B cell (primary cell): ENCODE data around the gene TNFRSF13B. TPM values are rescaled to one million over a fixed set of nuclear protein-coding genes. Genes with fewer than 3 reads are reported as not detected.

ENCODE experiments used
- ATAC-seq: fragments of 200-7000 bp; cut with Tn5 transposase; one replicate; pipeline ENCODE4 v1.10.0; 2021; ENCODE audit warnings: low read depth, mild to moderate bottlenecking, moderate number of reproducible peaks, moderate library complexity
- CTCF ChIA-PET: fragments of 350-600 bp; sonication (Branson Sonifier 250); formaldehyde crosslinking; loops from one replicate; lab custom pipeline; 2021; ENCODE audit warnings: antibody characterized with exemption, inconsistent platforms; lab: Charles Lee
- POLR2A ChIA-PET: fragments of 350-600 bp; sonication (Branson Sonifier 250); formaldehyde crosslinking; loops from one replicate; lab custom pipeline; 2021; ENCODE audit warnings: antibody characterized with exemption; lab: Charles Lee
- DNase-seq: peaks from one replicate; pipeline ENCODE4 v3.0.0; 2013
- H2AFZ ChIP-seq: 2 replicates; pipeline ENCODE4 v1.6.1; 2012; ENCODE audit warnings: mild to moderate bottlenecking, low read depth, low read length; ENCODE audit not compliant: insufficient read depth, poor library complexity, severe bottlenecking
- H3K27ac ChIP-seq, 2 donors: 1 replicate in 1 of 2; 2 replicates in 1 of 2; pipeline ENCODE4 v1.5.1; 2012 to 2013; ENCODE audit warnings: low read length in 2 of 2, mild to moderate bottlenecking in 2 of 2, moderate library complexity in 1 of 2
- H3K27me3 ChIP-seq, 4 experiments: fragments of 200-600 bp in 1 of 4; sonication (generic) in 1 of 4; replicated peaks in 1 of 4; 1 replicate in 2 of 4; 2 replicates in 2 of 4; pipeline versions ENCODE4 v1.6.1 to v1.7.0; 2013 to 2016; ENCODE audit warnings: low read length in 3 of 4, mild to moderate bottlenecking in 2 of 4, mixed read lengths in 1 of 4, moderate library complexity in 1 of 4; ENCODE audit not compliant: insufficient read depth in 4 of 4, control insufficient read depth in 3 of 4; ENCODE audit errors: control extremely low read depth in 1 of 4
- H3K36me3 ChIP-seq, 2 experiments: replicated peaks in 1 of 2; 1 replicate in 1 of 2; 2 replicates in 1 of 2; pipeline versions ENCODE4 v1.6.1 to v1.7.1; 2013; ENCODE audit warnings: low read length in 1 of 2; ENCODE audit not compliant: insufficient read depth in 2 of 2, control insufficient read depth in 1 of 2; ENCODE audit errors: control extremely low read depth in 1 of 2, extremely low read depth in 1 of 2
- H3K4me1 ChIP-seq, 2 donors: fragments of 200-600 bp in 1 of 2; sonication (generic) in 1 of 2; 1 replicate in 1 of 2; 2 replicates in 1 of 2; pipeline versions ENCODE4 v1.5.1 to v1.6.1; 2013 to 2017; ENCODE audit warnings: low read length in 2 of 2; ENCODE audit not compliant: control insufficient read depth in 2 of 2, insufficient read depth in 2 of 2
- H3K4me2 ChIP-seq: replicated peaks from 2 replicates; pipeline ENCODE3; 2012; ENCODE audit warnings: mild to moderate bottlenecking, low read depth, low read length; ENCODE audit not compliant: poor library complexity, severe bottlenecking
- H3K4me3 ChIP-seq, 5 experiments: fragments of 200-600 bp in 1 of 5; sonication (generic) in 1 of 5; 1 replicate in 3 of 5; 2 replicates in 2 of 5; pipeline versions ENCODE4 v1.5.1 to v1.7.0; 2011 to 2016; ENCODE audit warnings: low read length in 4 of 5, mild to moderate bottlenecking in 4 of 5, low read depth in 2 of 5, control low read depth in 1 of 5, moderate library complexity in 1 of 5; ENCODE audit not compliant: insufficient read depth in 1 of 5; ENCODE audit errors: control extremely low read depth in 1 of 5, extremely low read depth in 1 of 5
- H3K79me2 ChIP-seq: fragments of 200-600 bp; sonication (generic); one replicate; pipeline ENCODE4 v1.6.0; 2016; ENCODE audit warnings: low read length; ENCODE audit not compliant: control insufficient read depth, insufficient read depth
- H3K9ac ChIP-seq: fragments of 200-600 bp; sonication (generic); 2 replicates; pipeline ENCODE4 v1.6.1; 2017; ENCODE audit warnings: mild to moderate bottlenecking, low read length, moderate library complexity
- H3K9me3 ChIP-seq, 3 donors: one replicate each; pipeline versions ENCODE4 v1.6.1 to v1.7.1; 2013; ENCODE audit warnings: low read length in 2 of 3; ENCODE audit not compliant: control insufficient read depth in 2 of 3, insufficient read depth in 1 of 3; ENCODE audit errors: control extremely low read depth in 1 of 3
- H4K20me1 ChIP-seq: 2 replicates; pipeline ENCODE4 v1.6.0; 2012; ENCODE audit warnings: mild to moderate bottlenecking, low read length; ENCODE audit not compliant: insufficient read depth, control insufficient read depth, poor library complexity, severe bottlenecking
- H3K27ac Mint-ChIP-seq: one replicate; pipeline ENCODE4 v1.8.0; 2021; ENCODE audit warnings: mixed read lengths
- H3K27me3 Mint-ChIP-seq: one replicate; pipeline ENCODE4 v1.8.0; 2021; ENCODE audit warnings: mixed read lengths
- H3K4me1 Mint-ChIP-seq: one replicate; pipeline ENCODE4 v1.8.0; 2021; ENCODE audit warnings: mixed read lengths
- H3K4me3 Mint-ChIP-seq: one replicate; pipeline ENCODE4 v1.8.0; 2021; ENCODE audit warnings: mixed read lengths
- H3K9me3 Mint-ChIP-seq: one replicate; pipeline ENCODE4 v1.8.0; 2022; ENCODE audit warnings: mixed read lengths; ENCODE audit not compliant: insufficient read depth
- CTCF ChIP-seq: fragments of 200-600 bp; IDR thresholded peaks from one replicate; pipeline ENCODE4 v1.8.0; 2022; ENCODE audit warnings: antibody characterized with exemption, mild to moderate bottlenecking
- EZH2 ChIP-seq: IDR thresholded peaks from 2 replicates; pipeline ENCODE4 v1.6.1; 2012; ENCODE audit warnings: borderline replicate concordance, low read depth, mild to moderate bottlenecking, moderate library complexity, low read length; ENCODE audit not compliant: insufficient read depth, poor library complexity, severe bottlenecking
- WGBS: methylation state at CpG from one replicate; pipeline ENCODE4 v1.1.5; 2013; ENCODE audit warnings: missing lambda C conversion rate; ENCODE audit not compliant: insufficient coverage; 5-methylcytosine and 5-hydroxymethylcytosine counted together
- intact Hi-C: fragments of 100-400 bp; cut with micrococcal nuclease; formaldehyde crosslinking; loops from one replicate; pipeline ENCODE4 v1.10.0; 2022
- polyA plus RNA-seq: library from polyadenylated mRNA; depleted of rRNA; stranded (reverse); fragments of >200 nt; gene quantifications from 2 replicates; pipeline ENCODE4 v1.2.3, GENCODE V29; 2012
- total RNA-seq, 2 donors: library from RNA; stranded (reverse); fragments of 120-200 nt in 1 of 2; gene quantifications; 1 replicate in 1 of 2; 2 replicates in 1 of 2; pipeline versions ENCODE4 v1.2.3 to v1.2.4, GENCODE V29; 2013 to 2022

Gene TNFRSF13B
- total and polyA plus RNA-seq, 2 donors (not counting 1 experiment from before 2014, with no cell fraction given), result 74.5 to 219 TPM

- peak overlapping the region in 2 of 5 experiments; percentile 49 to 57 for H3K4me3 ChIP-seq
- peaks cover 63% of the 10 kb centered on the region for H3K4me1 Mint-ChIP-seq
Observed at GRCh38 chr17:16989953-16990860, 18.3 kb upstream of the TNFRSF13B start.

More at GRCh38 chr17:16989953-16990860, 18.3 kb upstream of the TNFRSF13B start:
- ChIA-PET CTCF (interaction anchor here (0.7 to 17.6 kb wide), 12 partner anchors 16 to 78 kb away, joined by 3 to 317 read pairs (median 6); partner anchors contain the start of gene TNFRSF13B), POLR2A (interaction anchor here (3.6 to 4.7 kb wide), 2 partner anchors 11 to 16 kb away, joined by 33 to 69 read pairs; partner anchors contain the start of gene TNFRSF13B)
- H3K4me2 ChIP-seq, result peak overlapping the region; percentile 79
- TF ChIP-seq CTCF (no peak), EZH2 (no peak)
- Mint-ChIP-seq H3K9me3 (no peaks in the 10 kb centered on the region), H3K4me3 (peak overlapping the region; percentile 85), H3K27me3 (no peaks in the 10 kb centered on the region), H3K27ac (peak overlapping the region; percentile 98)
- peaks cover 0 to 1% (median 0%) of the 10 kb centered on the region in 3 donors for H3K9me3 ChIP-seq
- H2AFZ ChIP-seq, result peak overlapping the region; percentile 13
- H3K79me2 ChIP-seq, result peaks cover 4% of the 10 kb centered on the region
- peak overlapping the region; percentile 62 for H3K9ac ChIP-seq
- intact Hi-C loops, result loop anchor here (5.0 kb wide), 1 partner anchor 52 kb away; the partner anchor contains the start of gene MPRIP
- H3K4me1 ChIP-seq, result peaks cover 53 to 64% of the 10 kb centered on the region in 2 donors
- WGBS, result 75% methylated on average over 10 of the region's 11 CpGs
- no peaks in the 10 kb centered on the region for H4K20me1 ChIP-seq
- no peaks in the 10 kb centered on the region for H3K27me3 ChIP-seq
- DNase-seq (peak; percentile 34), ATAC-seq (no peak)
- no peaks in the 10 kb centered on the region for H3K36me3 ChIP-seq
- H3K27ac ChIP-seq, result peak overlapping the region; percentile 91 to 98
